ENCODE measurements around the gene ZFAND2A.
"Not testable (repeated sequence)": the region's sequence is repeated elsewhere in the genome, so short reads cannot be mapped to it uniquely, and the experiment has no call there.

The ZFAND2A gene

DNA sequence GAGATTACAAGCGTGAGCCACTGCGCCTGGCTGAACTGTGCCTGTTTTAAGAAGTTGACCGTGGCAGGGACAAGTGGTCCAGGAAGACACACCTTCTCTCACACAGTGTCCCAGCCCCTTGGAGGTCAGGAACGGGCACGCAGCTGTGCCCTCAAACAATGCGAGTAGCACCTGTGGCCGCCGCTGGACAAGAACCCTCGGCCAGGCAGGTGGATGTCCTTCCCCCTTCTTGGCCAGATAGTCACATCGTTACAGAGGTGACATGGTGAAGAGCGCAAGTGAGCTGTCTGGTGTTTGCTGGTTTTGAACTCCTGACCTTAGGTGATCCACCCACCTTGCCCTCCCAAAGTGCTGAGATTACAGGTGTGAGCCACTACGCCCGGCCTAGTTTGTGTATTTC lies 8.8 kb downstream of the ZFAND2A start:
- no peak for DNase-seq (ENCODE audit: low spot score)

- DNase-seq (ENCODE audit: low spot score) = no peak
Measured at GRCh38 chr7:1150400-1151002, 9.5 kb downstream of the ZFAND2A start.

- no peak for DNase-seq (ENCODE audit: low spot score)
Measured at GRCh38 chr7:1149351-1149794, 10.6 kb downstream of the ZFAND2A start.

- DNase-seq (ENCODE audit: low spot score) = not testable (repeated sequence)
Measured at GRCh38 chr7:1147873-1148272, 12.1 kb downstream of the ZFAND2A start.

- DNase-seq (ENCODE audit: low spot score) = no peak
Measured at GRCh38 chr7:1144269-1144771, 15.7 kb downstream of the ZFAND2A start.

DNA sequence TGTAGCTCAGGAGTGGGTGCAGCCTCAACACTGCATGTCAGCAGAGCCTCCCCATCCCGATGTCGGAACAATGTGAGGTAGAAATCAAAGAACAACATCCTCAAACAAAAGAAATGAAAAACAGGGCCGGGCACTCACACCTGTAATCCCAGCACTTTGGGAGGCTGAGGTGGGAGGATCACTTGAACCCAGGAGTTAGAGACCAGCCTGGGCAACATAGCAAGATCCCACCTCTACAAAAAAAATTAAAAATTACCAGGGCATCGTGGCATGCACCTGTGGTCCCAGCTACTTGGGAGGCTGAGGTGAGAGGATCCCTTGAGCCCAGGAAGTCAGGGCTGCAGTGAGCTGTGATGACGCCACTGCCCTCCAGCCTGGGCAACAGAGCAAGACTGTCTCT lies 17.0 kb downstream of the ZFAND2A start:
- DNase-seq (ENCODE audit: low spot score) = not testable (repeated sequence)

- no peak for DNase-seq (ENCODE audit: low spot score)
Measured at GRCh38 chr7:1142051-1142635, 17.9 kb downstream of the ZFAND2A start.

GRCh38 chr7:1141651-1142050 lies 18.3 kb downstream of the ZFAND2A start:
- DNase-seq (ENCODE audit: low spot score) = no peak

DNA sequence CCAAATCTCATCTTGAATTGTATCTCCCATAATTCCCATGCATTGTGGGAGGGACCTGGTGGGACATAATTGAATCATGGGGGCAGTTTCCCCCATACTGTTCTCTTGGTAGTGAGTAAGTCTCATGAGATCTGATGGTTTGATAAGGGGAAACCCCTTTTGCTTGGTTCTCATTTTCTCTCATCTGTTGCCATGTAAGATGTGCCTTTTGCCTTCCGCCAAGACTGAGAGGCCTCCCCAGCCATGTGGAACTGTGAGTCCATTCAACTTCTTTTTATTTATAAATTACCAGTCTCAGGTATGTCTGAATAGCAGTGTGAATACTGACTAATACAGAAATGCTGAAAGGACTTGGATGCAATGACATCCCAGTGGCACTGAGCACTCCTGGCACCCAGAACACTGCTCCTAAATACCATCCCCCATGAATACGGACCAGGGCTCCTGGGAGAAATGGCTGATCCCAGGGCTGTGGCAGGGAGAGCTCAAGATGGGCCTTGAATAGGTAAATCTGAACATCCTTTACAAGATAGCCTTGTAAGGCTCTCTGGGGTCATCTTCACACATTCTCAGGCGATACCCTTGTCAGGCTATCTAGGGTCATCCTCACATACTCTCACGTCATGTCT lies 19.4 kb downstream of the ZFAND2A start:
- DNase-seq (ENCODE audit: low spot score) = peak; percentile 17

DNA sequence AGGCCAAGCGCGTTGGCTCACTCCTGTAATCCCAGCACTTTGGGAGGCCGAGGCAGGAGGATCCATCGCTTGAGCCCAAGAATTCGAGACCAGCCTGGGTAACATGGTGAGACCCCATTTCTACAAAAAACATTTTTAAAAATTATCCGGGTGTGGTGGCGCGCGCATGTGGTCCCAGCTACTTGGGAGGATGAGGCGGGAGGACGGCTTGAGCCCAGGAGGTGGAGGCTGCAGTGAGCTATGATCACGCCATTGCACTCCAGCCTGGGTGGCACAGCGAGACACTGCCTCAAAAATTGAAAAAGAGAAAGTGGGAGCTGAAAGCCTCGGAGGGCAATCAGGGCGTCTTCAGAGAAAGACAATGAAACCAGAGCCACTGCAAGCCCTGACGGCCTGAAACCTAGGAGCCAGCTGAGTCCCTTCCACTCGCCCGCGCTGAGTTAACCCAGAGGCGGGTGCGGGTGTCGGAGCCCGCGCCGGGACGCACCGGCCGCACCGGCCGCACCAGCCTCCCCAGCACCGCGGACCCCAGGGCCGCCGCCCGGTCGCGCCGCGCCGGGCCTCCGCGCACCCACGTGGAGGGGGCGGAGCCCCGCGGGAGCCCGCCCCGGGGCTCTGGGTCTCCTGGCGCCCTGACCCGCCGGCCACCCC lies 22.4 kb downstream of the ZFAND2A start:
- DNase-seq (ENCODE audit: low spot score) = peak; percentile 6

GRCh38 chr7:1136841-1137516 lies 23.0 kb downstream of the ZFAND2A start:
- no peak for DNase-seq (ENCODE audit: low spot score)

GRCh38 chr7:1134951-1135350 lies 25.0 kb downstream of the ZFAND2A start:
- DNase-seq (ENCODE audit: low spot score) = no peak

- DNase-seq (ENCODE audit: low spot score) = no peak
Measured at GRCh38 chr7:1131471-1132265, 28.3 kb downstream of the ZFAND2A start.

- no peak for DNase-seq (ENCODE audit: low spot score)
Measured at GRCh38 chr7:1130021-1130990, 29.7 kb downstream of the ZFAND2A start.

DNA sequence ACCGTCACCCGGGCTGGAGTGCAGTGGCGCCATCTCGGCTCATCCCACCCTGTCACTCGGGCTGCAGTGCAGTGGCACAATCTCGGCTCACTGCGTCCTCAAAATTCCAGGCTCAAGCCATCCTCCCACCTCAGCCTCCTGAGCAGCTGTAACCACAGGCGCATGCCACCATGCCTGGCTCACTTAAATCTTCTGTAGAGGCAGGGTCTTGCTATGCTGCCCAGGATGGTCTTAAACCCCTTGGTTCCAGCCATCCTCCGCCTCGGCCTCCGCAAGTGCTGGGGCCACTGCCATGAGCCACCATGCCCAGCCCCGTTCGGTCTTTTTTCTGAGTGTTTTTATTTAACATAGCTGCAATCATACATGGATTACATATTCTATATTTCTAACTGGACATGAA lies 30.6 kb downstream of the ZFAND2A start:
- DNase-seq (ENCODE audit: low spot score) = no peak

DNA sequence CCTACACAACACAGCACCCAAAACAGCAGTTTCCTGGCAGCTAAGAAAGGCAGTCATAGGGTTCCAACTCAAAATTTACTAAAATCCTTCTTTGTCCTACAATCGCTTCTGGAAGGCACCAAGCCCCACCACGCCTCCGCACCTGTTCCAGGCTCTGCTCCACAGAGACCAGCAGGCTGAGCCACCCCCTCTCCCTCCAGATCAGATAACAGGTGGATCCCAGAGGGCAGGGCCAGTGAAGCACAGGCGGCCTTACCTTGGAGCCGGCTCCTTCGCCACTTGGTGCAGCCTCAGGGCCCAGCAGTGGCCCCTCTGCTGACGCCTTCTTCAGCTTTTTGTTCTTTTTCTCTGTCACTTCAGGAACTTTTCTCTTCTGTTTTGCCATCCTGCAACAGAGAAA lies 33.0 kb downstream of the ZFAND2A start:
- no peak for DNase-seq (ENCODE audit: low spot score)

- no peak for DNase-seq (ENCODE audit: low spot score)
Measured at GRCh38 chr7:1125603-1125969, 34.4 kb downstream of the ZFAND2A start.

- no peak for DNase-seq (ENCODE audit: low spot score)
Measured at GRCh38 chr7:1124816-1125602, 35.0 kb downstream of the ZFAND2A start.

- DNase-seq (ENCODE audit: low spot score) = no peak
Measured at GRCh38 chr7:1124164-1124563, 35.8 kb downstream of the ZFAND2A start.

DNA sequence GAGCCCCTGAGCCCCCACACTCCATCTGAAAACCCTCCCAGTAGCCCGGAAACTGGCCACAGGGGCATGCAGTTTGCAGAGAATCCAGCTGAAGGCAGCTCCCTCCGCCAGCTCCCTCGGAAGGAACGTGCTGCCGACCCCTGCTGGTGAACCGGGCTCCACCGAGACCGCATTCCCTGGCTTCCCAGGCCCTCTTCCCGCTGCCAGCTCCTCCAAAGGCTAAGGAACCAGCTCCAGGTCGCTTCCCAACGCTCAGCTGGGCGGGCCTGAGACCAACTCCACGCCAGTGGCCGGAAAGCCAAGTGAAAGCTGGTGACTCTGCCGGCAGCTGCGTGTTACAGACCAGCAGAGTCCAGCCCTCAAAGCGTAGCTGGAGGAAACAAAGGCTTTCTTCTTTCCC lies 36.3 kb downstream of the ZFAND2A start:
- no peak for DNase-seq (ENCODE audit: low spot score)
